Gastrocnemius medialis (tissue), 4 donors: ENCODE measurements around the gene GPX3.

Experiments used
- CTCF ChIP-seq, 5 experiments: fragments of 450-650 bp in 3 of 5; fragments of 200-600 bp in 2 of 5; sonication (generic) in 2 of 5; IDR thresholded peaks in 4 of 5; conservative IDR thresholded peaks in 1 of 5; 1 replicate in 4 of 5; 2 replicates in 1 of 5; pipeline ENCODE4 v1.5.1; 2016 to 2019; ENCODE audit warnings: antibody characterized with exemption in 5 of 5, mild to moderate bottlenecking in 3 of 5, moderate library complexity in 3 of 5
- POLR2A ChIP-seq, 2 donors: fragments of 450-650 bp; IDR thresholded peaks; one replicate each; pipeline ENCODE4 v1.6.1; 2017; ENCODE audit warnings: antibody characterized with exemption in 2 of 2, mild to moderate bottlenecking in 2 of 2, moderate library complexity in 2 of 2

GRCh38 chr5:151030056-151030336 is 9.6 kb downstream of the GPX3 start:
- TF ChIP-seq CTCF (IDR thresholded peaks at IDR 0.05 in 4 of 5, conservative IDR thresholded peaks at IDR 0.05 in 1 of 5) (no peak), POLR2A (IDR thresholded peaks at IDR 0.05) (no peak)
